HG03045 (cell line): Measurements from ENCODE around the gene CLEC1B.
A peak's percentile ranks its signal among the peaks of the same experiment; 100 is the strongest.
"Not testable (repeated sequence)": the region's sequence is repeated elsewhere in the genome, so short reads cannot be mapped to it uniquely, and the experiment has no call there.

Source experiments
- ATAC-seq: cut with Tn5 transposase; IDR thresholded peaks from one replicate; pipeline ENCODE4 v1.9.1; 2021; ENCODE audit warnings: mild to moderate bottlenecking, moderate library complexity; ENCODE audit not compliant: unreplicated experiment

Gene CLEC1B

GRCh38 chr12:9975614-9976013, 23.3 kb downstream of the CLEC1B start:
- no peak for ATAC-seq

GRCh38 chr12:9974731-9975130, 24.2 kb downstream of the CLEC1B start:
- ATAC-seq, result not testable (repeated sequence)

- no peak for ATAC-seq
These were observed 25.0 kb downstream of the CLEC1B start for GRCh38 chr12:9973949-9974348.

- ATAC-seq, result no peak
These were observed 27.7 kb downstream of the CLEC1B start, which contains the start of gene CLEC12A for GRCh38 chr12:9971181-9971580. TSS of gene CLEC12A (plus strand) at chr12:9971409. CDS start at chr12:9971597, 188 bp downstream.

GRCh38 chr12:9969673-9970072, 29.2 kb downstream of the CLEC1B start:
- no peak for ATAC-seq

- no peak for ATAC-seq
These were observed 37.0 kb downstream of the CLEC1B start for GRCh38 chr12:9961901-9962300.

- ATAC-seq, result no peak
These were observed 37.8 kb downstream of the CLEC1B start for GRCh38 chr12:9961106-9961505.

GRCh38 chr12:9960590-9960989, 38.3 kb downstream of the CLEC1B start:
- no peak for ATAC-seq

GRCh38 chr12:9957834-9958233, 41.1 kb downstream of the CLEC1B start:
- no peak for ATAC-seq

- ATAC-seq, result not testable (repeated sequence)
These were observed 45.8 kb downstream of the CLEC1B start for GRCh38 chr12:9952954-9953729.

- ATAC-seq, result no peak
These were observed 47.8 kb downstream of the CLEC1B start for GRCh38 chr12:9951026-9951675.

- peak; percentile 96 for ATAC-seq
These were observed 50.2 kb downstream of the CLEC1B start for GRCh38 chr12:9948606-9949296.

- no peak for ATAC-seq
These were observed 51.2 kb downstream of the CLEC1B start for GRCh38 chr12:9947674-9948073.

GRCh38 chr12:9944391-9944790, 54.5 kb downstream of the CLEC1B start:
- ATAC-seq, result no peak

GRCh38 chr12:9943240-9943639, 55.7 kb downstream of the CLEC1B start:
- no peak for ATAC-seq
